ENCODE data around the gene NEK10. TPM values are rescaled to one million over a fixed set of nuclear protein-coding genes. Genes with fewer than 3 reads are reported as not detected.

The NEK10 gene
- total RNA-seq, 2 donors from 2014 or later, result 5.1 to 6.1 TPM

GRCh38 chr3:27275441-27275990 is 93.7 kb downstream of the NEK10 start:
- ATAC-seq (no peak), DNase-seq (no peak)
- intact Hi-C loops (cut with DNase I), result no loop called here

GRCh38 chr3:27271890-27272289 is 97.3 kb downstream of the NEK10 start:
- ATAC-seq (no peak), DNase-seq (no peak)
- intact Hi-C loops (cut with DNase I), result no loop called here

- ATAC-seq, result no peak
- intact Hi-C loops (cut with DNase I), result loop anchor here in 1 of 2 donors (10.0 kb wide), 1 partner anchor 120 kb away; no protein-coding TSS in a partner anchor
- no peak for DNase-seq
Measured at GRCh38 chr3:27254896-27255295, 114.3 kb downstream of the NEK10 start.

GRCh38 chr3:27253831-27254230 is 115.4 kb downstream of the NEK10 start:
- DNase-seq, result no peak
- intact Hi-C loops (cut with DNase I), result loop anchor here (2.0 to 10.0 kb wide), 2 partner anchors 119 kb away; no protein-coding TSS in a partner anchor
- peak in 1 of 2 donors; percentile 56 for ATAC-seq

- no peak for DNase-seq
- intact Hi-C loops (cut with DNase I), result loop anchor here (2.0 to 10.0 kb wide), 2 partner anchors 119 kb away; no protein-coding TSS in a partner anchor
Measured at GRCh38 chr3:27253391-27253790, 115.8 kb downstream of the NEK10 start.

GRCh38 chr3:27252646-27253045 is 116.5 kb downstream of the NEK10 start:
- ATAC-seq, result no peak
- intact Hi-C loops (cut with DNase I), result loop anchor here (2.0 to 10.0 kb wide), 2 partner anchors 118 kb away; no protein-coding TSS in a partner anchor

More at GRCh38 chr3:27253391-27253790, 115.8 kb downstream of the NEK10 start:
- ATAC-seq, result no peak

GRCh38 chr3:27244374-27244773 is 124.8 kb downstream of the NEK10 start:
- intact Hi-C loops (cut with DNase I), result no loop called here
- ATAC-seq (no peak), DNase-seq (no peak)

More at GRCh38 chr3:27252646-27253045, 116.5 kb downstream of the NEK10 start:
- no peak for DNase-seq

- DNase-seq (no peak), ATAC-seq (no peak)
- intact Hi-C loops (cut with DNase I), result no loop called here
Measured at GRCh38 chr3:27239951-27240350, 129.2 kb downstream of the NEK10 start.

- DNase-seq (no peak), ATAC-seq (no peak)
- intact Hi-C loops (cut with DNase I), result no loop called here
Measured at GRCh38 chr3:27228805-27229204, 140.4 kb downstream of the NEK10 start.

GRCh38 chr3:27224197-27224596 is 145.0 kb downstream of the NEK10 start:
- ATAC-seq, result peak; percentile 95 to 96
- peak; percentile 65 for DNase-seq

GRCh38 chr3:27221264-27221932 is 147.8 kb downstream of the NEK10 start:
- intact Hi-C loops (cut with DNase I), result no loop called here
- no peak for ATAC-seq

More at GRCh38 chr3:27224197-27224596, 145.0 kb downstream of the NEK10 start:
- intact Hi-C loops (cut with DNase I), result no loop called here

GRCh38 chr3:27220166-27220565 is 149.0 kb downstream of the NEK10 start:
- DNase-seq, result no peak
- intact Hi-C loops (cut with DNase I), result no loop called here
- no peak for ATAC-seq

More at GRCh38 chr3:27221264-27221932, 147.8 kb downstream of the NEK10 start:
- DNase-seq, result no peak

GRCh38 chr3:27219127-27219845 is 149.9 kb downstream of the NEK10 start:
- intact Hi-C loops (cut with DNase I), result no loop called here
- ATAC-seq (no peak), DNase-seq (no peak)

- DNase-seq (no peak), ATAC-seq (no peak)
- intact Hi-C loops (cut with DNase I), result no loop called here
Measured at GRCh38 chr3:27216955-27217552, 152.1 kb downstream of the NEK10 start.

GRCh38 chr3:27216295-27216855 is 152.8 kb downstream of the NEK10 start:
- ATAC-seq, result no peak

GRCh38 chr3:27213450-27213849 is 155.7 kb downstream of the NEK10 start:
- DNase-seq (no peak), ATAC-seq (no peak)
- intact Hi-C loops (cut with DNase I), result no loop called here

More at GRCh38 chr3:27216295-27216855, 152.8 kb downstream of the NEK10 start:
- intact Hi-C loops (cut with DNase I), result no loop called here
- DNase-seq, result no peak

- DNase-seq (no peak), ATAC-seq (no peak)
- intact Hi-C loops (cut with DNase I), result no loop called here
Measured at GRCh38 chr3:27209617-27210264, 159.4 kb downstream of the NEK10 start.

- DNase-seq (no peak), ATAC-seq (no peak)
- intact Hi-C loops (cut with DNase I), result no loop called here
Measured at GRCh38 chr3:27208961-27209616, 160.1 kb downstream of the NEK10 start.

Measured in left cardiac atrium (tissue), 4 donors.